ENCODE results near the gene PRR23E. TPM values are rescaled to one million over a fixed set of nuclear protein-coding genes. Genes with fewer than 3 reads are reported as not detected.

Gene PRR23E
- not detected for total RNA-seq

GRCh38 chr3:127192576-127193232 lies at the start of gene PRR23E:
Gene PRR23E, plus strand, starts transcription at chr3:127193131. Its CDS starts 3,555 bp downstream, at chr3:127196686.
- Histone ChIP-seq H3K9me3 (peaks cover 0 to 8% (median 5%) of the 10 kb centered on the region in 3 donors), H3K27ac (no peak within 1 kb of the TSS), H3K4me3 (no peak within 1 kb of the TSS), H3K36me3 (no peaks in the 10 kb centered on the region), H3K4me1 (no peaks in the 10 kb centered on the region), H3K27me3 (peaks cover 0 to 23% (median 0%) of the 10 kb centered on the region in 4 donors)
- 87 to 99% methylated on average over 11 to 29 of the region's 31 CpGs for WGBS, 2 donors
- intact Hi-C loops (cut with DNase I): no loop called here
- DNase-seq: no peak
- no peak for TF ChIP-seq CTCF (IDR thresholded peaks at IDR 0.05)

DNA sequence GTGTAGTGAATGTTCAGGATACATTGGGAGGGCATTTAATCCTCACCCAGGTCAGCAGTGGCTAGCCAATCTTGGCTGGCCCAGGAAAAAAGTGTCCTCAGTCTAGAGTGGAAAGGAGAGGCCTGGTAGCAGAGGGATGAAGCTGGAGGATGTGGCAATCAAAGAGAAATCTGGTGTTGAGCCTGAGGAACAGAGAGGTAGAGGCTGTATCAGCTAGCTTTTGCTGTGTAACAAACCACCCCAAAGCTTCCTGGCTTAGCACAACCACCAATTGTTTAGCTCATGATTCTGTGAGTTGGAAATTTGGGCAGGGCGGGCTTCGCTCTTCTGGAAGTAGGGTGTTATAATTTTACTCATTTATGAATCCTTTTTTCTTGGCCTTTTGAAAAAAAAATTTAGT lies 49.8 kb upstream of the PRR23E start:
- WGBS, 2 donors: 88 to 95% methylated on average over 2 of the region's 2 CpGs
- no peak for DNase-seq
- TF ChIP-seq POLR2A (IDR thresholded peaks at IDR 0.05) (no peak), CTCF (IDR thresholded peaks at IDR 0.05) (no peak)
- no peaks in the 10 kb centered on the region for H3K9me3 ChIP-seq
- H3K4me3 ChIP-seq: no peak overlapping the region
- H3K4me1 ChIP-seq: peaks cover 3 to 16% (median 6%) of the 10 kb centered on the region in 3 donors
- no peak overlapping the region for H3K27ac ChIP-seq
- intact Hi-C loops (cut with DNase I): no loop called here
- H3K27me3 ChIP-seq: peaks cover 0 to 9% (median 0%) of the 10 kb centered on the region in 4 donors
- no peaks in the 10 kb centered on the region for H3K36me3 ChIP-seq

DNA sequence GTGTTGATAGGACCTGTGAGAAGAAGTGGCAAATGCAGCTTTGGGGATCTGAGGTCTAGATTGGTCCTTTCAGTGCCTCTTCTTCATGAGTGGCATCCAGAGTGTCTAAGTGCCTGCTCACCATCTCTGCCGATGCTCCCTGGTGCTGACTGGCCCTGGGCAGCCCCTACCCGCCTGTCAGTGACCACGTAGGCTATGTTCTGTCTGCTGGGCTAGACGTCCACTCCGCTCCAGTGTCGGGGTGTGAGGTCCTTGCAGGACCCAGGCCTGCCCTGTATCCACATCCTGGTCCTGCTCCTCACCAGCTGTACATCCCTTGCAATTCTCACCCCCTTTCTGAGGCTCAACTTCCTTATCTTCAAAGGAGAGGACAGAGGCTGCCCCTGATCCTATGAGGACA lies 48.3 kb upstream of the PRR23E start:
- 79 to 82% methylated on average over 6 of the region's 6 CpGs for WGBS, 2 donors
- TF ChIP-seq CTCF (IDR thresholded peaks at IDR 0.05) (no peak), POLR2A (IDR thresholded peaks at IDR 0.05) (no peak)
- H3K4me3 ChIP-seq: no peak overlapping the region
- intact Hi-C loops (cut with DNase I): no loop called here
- peaks cover 0 to 7% (median 0%) of the 10 kb centered on the region in 3 donors for H3K4me1 ChIP-seq
- H3K27ac ChIP-seq: no peak overlapping the region
- DNase-seq: no peak
- H3K9me3 ChIP-seq: no peaks in the 10 kb centered on the region
- no peaks in the 10 kb centered on the region for H3K36me3 ChIP-seq
- peaks cover 0 to 19% (median 0%) of the 10 kb centered on the region in 4 donors for H3K27me3 ChIP-seq

GRCh38 chr3:127145266-127145665 lies 47.7 kb upstream of the PRR23E start:
- Histone ChIP-seq H3K9me3 (no peaks in the 10 kb centered on the region), H3K36me3 (no peaks in the 10 kb centered on the region), H3K4me3 (no peak overlapping the region), H3K4me1 (peaks cover 0 to 7% (median 0%) of the 10 kb centered on the region in 3 donors), H3K27ac (no peak overlapping the region), H3K27me3 (peaks cover 0 to 20% (median 0%) of the 10 kb centered on the region in 4 donors)
- 82 to 87% methylated on average over 6 of the region's 6 CpGs for WGBS, 2 donors
- no peak for TF ChIP-seq CTCF (IDR thresholded peaks at IDR 0.05)
- TF ChIP-seq POLR2A (IDR thresholded peaks at IDR 0.05): no peak
- DNase-seq: no peak
- intact Hi-C loops (cut with DNase I): no loop called here

- H3K36me3 ChIP-seq: no peaks in the 10 kb centered on the region
- no peak for DNase-seq
- WGBS, 2 donors: 66 to 80% methylated on average over 4 to 6 of the region's 8 CpGs
- H3K27me3 ChIP-seq: peaks cover 0 to 20% (median 0%) of the 10 kb centered on the region in 4 donors
- intact Hi-C loops (cut with DNase I): no loop called here
- no peaks in the 10 kb centered on the region for H3K9me3 ChIP-seq
- TF ChIP-seq POLR2A (IDR thresholded peaks at IDR 0.05) (no peak), CTCF (IDR thresholded peaks at IDR 0.05) (no peak)
- no peaks in the 10 kb centered on the region for H3K4me1 ChIP-seq
- H3K27ac ChIP-seq: no peak overlapping the region
- no peak overlapping the region for H3K4me3 ChIP-seq
Observed at GRCh38 chr3:127147291-127147885, 45.5 kb upstream of the PRR23E start.

Measured in esophagus squamous epithelium (tissue), 5 donors.